HepG2 (cell line): Measurements from ENCODE around the gene DNLZ. TPM values are rescaled to one million over a fixed set of nuclear protein-coding genes. Genes with fewer than 3 reads are reported as not detected.
A peak's percentile ranks its signal among the peaks of the same experiment; 100 is the strongest.

Experiments
- HMGXB3 ChIP-seq: sonication (generic); formaldehyde crosslinking; IDR thresholded peaks from 2 replicates; pipeline ENCODE4 v1.4.0; 2020; ENCODE audit warnings: missing genetic modification reagents, borderline replicate concordance
- MED8 ChIP-seq: sonication (generic); formaldehyde crosslinking; IDR thresholded peaks from 2 replicates; pipeline ENCODE4 v1.8.1; 2023; ENCODE audit warnings: mild to moderate bottlenecking, missing genetic modification reagents; ENCODE audit not compliant: insufficient replicate concordance
- SAFB2 ChIP-seq: sonication (generic); formaldehyde crosslinking; IDR thresholded peaks from 2 replicates; pipeline ENCODE4 v1.5.1; 2020; ENCODE audit warnings: missing genetic modification reagents, low read depth, mild to moderate bottlenecking, borderline replicate concordance
- THRA ChIP-seq: sonication (generic); formaldehyde crosslinking; IDR thresholded peaks from 2 replicates; pipeline ENCODE4 v1.4.0; 2020; ENCODE audit warnings: missing genetic modification reagents, borderline replicate concordance
- ZBTB40 ChIP-seq, 2 experiments: fragments of 450-650 bp in 1 of 2; sonication (generic) in 1 of 2; formaldehyde crosslinking in 1 of 2; IDR thresholded peaks; 2 replicates each; pipeline versions ENCODE4 v1.6.1 to v1.8.0; 2016 to 2022; ENCODE audit warnings: antibody characterized with exemption in 1 of 2, mild to moderate bottlenecking in 1 of 2, missing genetic modification reagents in 1 of 2
- ZNF687 ChIP-seq: sonication (generic); formaldehyde crosslinking; IDR thresholded peaks from 2 replicates; pipeline ENCODE4 v1.5.1; 2020; ENCODE audit warnings: mild to moderate bottlenecking, missing genetic modification reagents, moderate library complexity
- polyA plus RNA-seq, 8 experiments: library from polyadenylated mRNA; depleted of rRNA in 3 of 8; stranded (reverse) in 7 of 8; unstranded in 1 of 8; fragments of >200 nt; fragmentation: Illumina TruSeq in 4 of 8; extraction: Trizol in 4 of 8; gene quantifications; 2 replicates each; pipeline versions ENCODE4 v1.2.1 to v1.2.3, GENCODE V29; 2011 to 2016; ENCODE audit warnings: low read depth in 4 of 8, missing spikeins in 1 of 8, mixed read lengths in 1 of 8; ENCODE audit not compliant: insufficient read depth in 1 of 8
- total RNA-seq, 5 experiments: library from RNA; depleted of rRNA; stranded (reverse); fragments of >200 nt; fragmentation: Illumina TruSeq; extraction: Trizol; gene quantifications; 2 replicates each; pipeline ENCODE4 v1.2.3, GENCODE V29; 2016; ENCODE audit warnings: low read depth in 1 of 5

Gene DNLZ
- total and polyA plus RNA-seq, 2 of the 13 experiments (the other 11 are each of a cell fraction or from before 2014, with no cell fraction given): 3.4 to 8.0 TPM

- TF ChIP-seq ZBTB40 (IDR thresholded peaks at IDR 0.05) (no peak), ZBTB40 (CRISPR knock-in tag; IDR thresholded peaks at IDR 0.05) (0 out of 2 replicates have a peak, but pooled peaks have one; percentile 10), THRA (CRISPR knock-in tag) (no peak), SAFB2 (no peak), ZNF687 (peak; percentile 54), HMGXB3 (CRISPR knock-in tag) (no peak), MED8 (no peak)
These were observed 31.7 kb downstream of the DNLZ start (continued) for GRCh38 chr9:136331556-136332481.
